Measurements from ENCODE around the gene KCNIP4.

KCNIP4 gene

DNA sequence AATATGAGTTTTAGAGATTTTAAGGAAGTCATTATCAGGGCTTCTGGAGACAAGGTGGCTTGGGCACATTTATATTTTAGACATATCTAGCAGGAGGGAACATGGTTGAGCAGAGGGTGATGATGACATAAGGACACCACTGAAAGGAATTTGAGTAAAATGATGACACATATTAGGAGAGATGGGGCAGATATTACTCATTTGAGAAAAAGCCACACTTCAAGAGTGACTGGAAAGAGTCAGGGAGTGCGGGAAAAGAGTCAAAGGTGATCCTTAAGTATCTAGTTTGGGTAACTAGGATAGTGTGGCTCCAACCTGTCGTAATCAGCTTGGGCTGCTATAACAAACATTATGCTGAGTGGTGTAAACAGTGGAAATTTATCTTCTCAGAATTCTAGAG, 870.6 kb downstream of the KCNIP4 start:
- no peak for DNase-seq (ENCODE audit: low spot score)
- TF ChIP-seq, protein P1, sequence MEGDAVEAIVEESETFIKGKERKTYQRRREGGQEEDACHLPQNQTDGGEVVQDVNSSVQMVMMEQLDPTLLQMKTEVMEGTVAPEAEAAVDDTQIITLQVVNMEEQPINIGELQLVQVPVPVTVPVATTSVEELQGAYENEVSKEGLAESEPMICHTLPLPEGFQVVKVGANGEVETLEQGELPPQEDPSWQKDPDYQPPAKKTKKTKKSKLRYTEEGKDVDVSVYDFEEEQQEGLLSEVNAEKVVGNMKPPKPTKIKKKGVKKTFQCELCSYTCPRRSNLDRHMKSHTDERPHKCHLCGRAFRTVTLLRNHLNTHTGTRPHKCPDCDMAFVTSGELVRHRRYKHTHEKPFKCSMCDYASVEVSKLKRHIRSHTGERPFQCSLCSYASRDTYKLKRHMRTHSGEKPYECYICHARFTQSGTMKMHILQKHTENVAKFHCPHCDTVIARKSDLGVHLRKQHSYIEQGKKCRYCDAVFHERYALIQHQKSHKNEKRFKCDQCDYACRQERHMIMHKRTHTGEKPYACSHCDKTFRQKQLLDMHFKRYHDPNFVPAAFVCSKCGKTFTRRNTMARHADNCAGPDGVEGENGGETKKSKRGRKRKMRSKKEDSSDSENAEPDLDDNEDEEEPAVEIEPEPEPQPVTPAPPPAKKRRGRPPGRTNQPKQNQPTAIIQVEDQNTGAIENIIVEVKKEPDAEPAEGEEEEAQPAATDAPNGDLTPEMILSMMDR (IDR thresholded peaks at IDR 0.05), result no peak
- Histone ChIP-seq H3K4me3 (no peak overlapping the region), H3K27ac (no peak overlapping the region)

DNA sequence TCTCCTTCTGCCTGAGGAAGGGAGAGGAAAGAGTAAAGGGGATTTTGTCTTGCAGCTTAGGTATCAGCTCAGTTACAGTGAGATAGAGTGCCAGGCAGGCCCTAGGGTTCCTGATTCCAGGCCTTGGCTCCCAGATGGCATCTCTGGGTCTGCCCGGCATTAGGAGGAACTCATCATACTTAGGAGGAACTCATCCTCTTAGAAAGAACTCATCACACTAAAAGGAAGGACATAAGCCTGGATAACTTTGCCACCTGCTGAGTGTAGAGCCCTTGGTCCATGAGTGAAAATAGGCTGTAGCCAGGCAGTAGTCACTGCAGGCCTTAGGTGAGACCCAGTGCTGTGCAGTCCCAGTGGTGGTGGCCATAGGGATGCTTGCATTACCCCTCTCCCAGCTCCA, 881.2 kb downstream of the KCNIP4 start:
- H3K27ac ChIP-seq, result no peak overlapping the region
- TF ChIP-seq, protein P1 (IDR thresholded peaks at IDR 0.05), result no peak
- no peak for DNase-seq (ENCODE audit: low spot score)
- H3K4me3 ChIP-seq, result no peak overlapping the region

DNA sequence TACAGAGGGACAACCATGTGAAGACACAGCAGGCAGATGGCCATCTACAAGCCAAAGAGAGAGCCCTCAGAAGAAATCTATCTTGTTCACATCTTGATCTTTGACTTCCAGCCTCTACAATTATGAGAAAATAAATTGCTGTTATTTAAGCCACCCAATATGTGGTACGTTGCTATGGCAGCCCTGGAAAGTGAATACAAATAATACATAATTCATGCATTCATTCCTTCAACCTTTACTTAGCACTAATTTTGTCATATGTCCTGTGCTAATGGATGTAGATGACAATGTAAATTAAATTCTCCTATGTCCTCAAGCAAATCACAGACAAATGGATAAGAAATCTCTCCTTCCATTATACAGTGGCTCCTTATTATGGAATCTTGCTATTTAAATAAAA, 886.7 kb downstream of the KCNIP4 start:
- TF ChIP-seq, protein P1 (IDR thresholded peaks at IDR 0.05), result no peak
- DNase-seq (ENCODE audit: low spot score), result no peak
- H3K4me3 ChIP-seq, result no peak overlapping the region
- H3K27ac ChIP-seq, result no peak overlapping the region

DNA sequence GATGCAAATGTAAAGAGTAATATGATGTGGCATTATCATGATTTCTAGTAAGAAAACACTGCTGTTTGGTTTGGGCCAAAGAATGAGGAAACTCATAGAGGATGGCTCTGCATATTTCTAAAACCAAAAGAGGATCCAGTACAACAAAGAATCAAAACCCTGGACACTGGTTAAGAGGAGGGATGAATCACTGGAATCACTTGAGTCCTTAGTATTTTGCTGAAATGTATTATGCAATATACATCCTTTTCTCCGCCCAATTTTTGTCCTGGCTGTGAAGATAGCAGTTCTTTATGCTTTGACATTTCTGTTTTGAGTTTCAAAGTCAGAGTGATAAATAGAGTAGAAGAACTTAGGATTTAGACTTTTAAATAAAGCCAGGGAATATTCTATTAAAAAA, 902.4 kb downstream of the KCNIP4 start:
- H3K27ac ChIP-seq, result no peak overlapping the region
- TF ChIP-seq, protein P1 (IDR thresholded peaks at IDR 0.05), result no peak
- DNase-seq (ENCODE audit: low spot score), result no peak
- no peak overlapping the region for H3K4me3 ChIP-seq

DNA sequence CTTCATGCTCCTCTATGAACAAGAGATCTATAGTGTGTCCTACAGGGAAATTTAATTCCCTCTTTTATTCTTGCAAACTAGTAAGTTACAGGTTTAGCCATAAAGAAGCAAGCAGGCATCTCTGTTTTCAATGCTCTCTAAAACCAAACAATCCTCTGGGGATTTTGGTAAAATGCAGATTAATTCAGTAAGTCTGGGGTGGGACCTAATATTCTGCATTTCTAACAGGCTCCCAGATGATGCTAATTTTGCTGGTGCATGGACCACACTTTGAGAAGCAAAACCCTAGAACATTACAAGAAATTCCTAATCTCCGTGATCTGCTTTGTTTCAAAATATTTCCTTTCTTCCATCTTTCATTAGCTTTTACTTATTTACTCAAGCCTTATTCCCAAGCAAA, 903.5 kb downstream of the KCNIP4 start:
- Histone ChIP-seq H3K4me3 (no peak overlapping the region), H3K27ac (no peak overlapping the region)
- TF ChIP-seq, protein P1 (IDR thresholded peaks at IDR 0.05), result no peak
- DNase-seq (ENCODE audit: low spot score), result no peak

DNA sequence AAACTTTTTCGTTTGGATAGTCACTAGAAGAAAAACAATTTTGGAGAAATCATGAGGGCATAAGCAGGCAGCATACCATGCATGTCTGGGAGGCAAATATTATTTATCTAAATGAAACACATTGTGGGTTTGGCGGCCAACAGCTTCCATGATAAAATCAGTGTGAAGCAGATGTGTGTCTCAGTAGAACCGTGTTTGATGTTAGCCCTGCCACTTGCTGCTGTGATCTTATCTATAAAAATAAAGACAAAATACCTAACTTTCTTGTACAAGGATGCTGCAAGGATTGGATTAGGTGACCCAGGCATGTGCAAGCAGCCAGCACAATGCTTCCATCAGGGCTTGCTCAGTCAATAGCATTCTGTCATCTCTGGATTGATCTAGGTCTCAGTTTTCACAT, 906.9 kb downstream of the KCNIP4 start:
- no peak overlapping the region for H3K27ac ChIP-seq
- DNase-seq (ENCODE audit: low spot score), result no peak
- no peak overlapping the region for H3K4me3 ChIP-seq
- TF ChIP-seq, protein P1 (IDR thresholded peaks at IDR 0.05), result no peak

DNA sequence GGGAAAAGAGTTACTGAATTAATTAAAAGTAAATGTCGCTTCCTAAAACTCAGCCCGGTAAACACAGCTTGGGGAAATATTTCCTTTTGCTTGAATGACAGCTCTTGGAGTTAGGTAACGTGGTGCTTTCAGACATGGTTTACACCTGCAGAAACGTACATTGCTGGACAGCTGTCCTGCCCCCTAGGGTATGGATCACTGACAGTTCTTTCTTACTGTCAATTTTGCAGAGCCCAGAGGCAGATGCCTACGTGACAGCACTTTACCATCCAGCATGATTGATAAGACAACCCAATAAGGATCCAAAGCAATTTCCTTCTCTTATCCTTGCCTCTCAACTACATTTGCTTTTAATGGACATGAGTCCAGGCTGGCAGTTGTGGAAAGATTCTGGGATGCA, 913.8 kb downstream of the KCNIP4 start:
- H3K27ac ChIP-seq, result no peak overlapping the region
- no peak overlapping the region for H3K4me3 ChIP-seq
- TF ChIP-seq, protein P1 (IDR thresholded peaks at IDR 0.05), result no peak
- no peak for DNase-seq (ENCODE audit: low spot score)

Data from coronary artery (tissue), 2 donors.